Measurements from ENCODE around the gene C12orf57. TPM values are rescaled to one million over a fixed set of nuclear protein-coding genes. Genes with fewer than 3 reads are reported as not detected.

Gene C12orf57
- total and polyA plus RNA-seq, 2 of the 8 experiments (the other 6 are each of a cell fraction or from before 2014, with no cell fraction given) = 174 to 993 TPM

GRCh38 chr12:6916426-6917200, 27.2 kb upstream of the C12orf57 start (continued):
- TF ChIP-seq RXRA (IDR thresholded peaks at IDR 0.05; ENCODE audit: insufficient read depth, low read depth, low read length) = no peak
- TF ChIP-seq KDM1A (IDR thresholded peaks at IDR 0.05; ENCODE audit: borderline replicate concordance, low read length) = no peak
- TF ChIP-seq SAP30 (IDR thresholded peaks at IDR 0.05; ENCODE audit: insufficient read depth, insufficient replicate concordance, low read length) = no peak
- no peak for TF ChIP-seq POLR2AphosphoS5 (IDR thresholded peaks at IDR 0.05; ENCODE audit: low read depth, low read length)
- no peak for TF ChIP-seq EGR1 (IDR thresholded peaks at IDR 0.05; ENCODE audit: borderline replicate concordance, low read depth, low read length)
- TF ChIP-seq HDAC6 (IDR thresholded peaks at IDR 0.05; ENCODE audit: low read depth, low read length) = no peak
- no peak for TF ChIP-seq SRF (IDR thresholded peaks at IDR 0.05; ENCODE audit: low read depth, low read length)
- no peak for TF ChIP-seq E2F6 (IDR thresholded peaks at IDR 0.05)
- TF ChIP-seq BACH1 (IDR thresholded peaks at IDR 0.05; ENCODE audit: low read length) = no peak
- TF ChIP-seq SP2 (IDR thresholded peaks at IDR 0.05; ENCODE audit: low read length) = no peak
- TF ChIP-seq HDAC2 (IDR thresholded peaks at IDR 0.05; ENCODE audit: borderline replicate concordance in 1 of 2, low read depth in 2 of 2, low read length in 2 of 2) = no peak

All from H1 (cell line).